ENCODE measurements around the gene MTTP.

MTTP gene

GRCh38 chr4:99564921-99565320 lies 9.7 kb upstream of the MTTP start:
- Histone ChIP-seq H3K27ac (ENCODE audit: insufficient read depth, low read depth, low read length, poor library complexity, severe bottlenecking) (no peak overlapping the region), H3K9me3 (ENCODE audit: control insufficient read depth, low read length) (no peaks in the 10 kb centered on the region), H3K4me3 (ENCODE audit: insufficient read depth, low read depth, low read length) (no peak overlapping the region), H3K4me1 (ENCODE audit: control insufficient read depth, insufficient read depth, low read length) (no peaks in the 10 kb centered on the region), H3K36me3 (ENCODE audit: control insufficient read depth, insufficient read depth, low read length) (no peaks in the 10 kb centered on the region), H3K27me3 (ENCODE audit: control insufficient read depth, insufficient read depth, low read length, poor library complexity, severe bottlenecking) (no peaks in the 10 kb centered on the region)

GRCh38 chr4:99571883-99572282 lies 2.7 kb upstream of the MTTP start:
- no peaks in the 10 kb centered on the region for H3K27me3 ChIP-seq (ENCODE audit: control insufficient read depth, insufficient read depth, low read length, poor library complexity, severe bottlenecking)
- no peaks in the 10 kb centered on the region for H3K36me3 ChIP-seq (ENCODE audit: control insufficient read depth, insufficient read depth, low read length)
- H3K4me1 ChIP-seq (ENCODE audit: control insufficient read depth, insufficient read depth, low read length): peaks cover 8% of the 10 kb centered on the region
- H3K4me3 ChIP-seq (ENCODE audit: insufficient read depth, low read depth, low read length): no peak overlapping the region
- no peak overlapping the region for H3K27ac ChIP-seq (ENCODE audit: insufficient read depth, low read depth, low read length, poor library complexity, severe bottlenecking)
- WGBS, 2 experiments: 91% methylated on average over 1 of the region's 1 CpG; no CpG with 5 or more reads in 1 of the 2 experiments
- no peaks in the 10 kb centered on the region for H3K9me3 ChIP-seq (ENCODE audit: control insufficient read depth, low read length)

- Histone ChIP-seq H3K27ac (ENCODE audit: insufficient read depth, low read depth, low read length, poor library complexity, severe bottlenecking) (no peak overlapping the region), H3K9me3 (ENCODE audit: control insufficient read depth, low read length) (no peaks in the 10 kb centered on the region), H3K36me3 (ENCODE audit: control insufficient read depth, insufficient read depth, low read length) (no peaks in the 10 kb centered on the region), H3K4me3 (ENCODE audit: insufficient read depth, low read depth, low read length) (no peak overlapping the region), H3K27me3 (ENCODE audit: control insufficient read depth, insufficient read depth, low read length, poor library complexity, severe bottlenecking) (no peaks in the 10 kb centered on the region), H3K4me1 (ENCODE audit: control insufficient read depth, insufficient read depth, low read length) (peaks cover 8% of the 10 kb centered on the region)
- whole genome bisulfite sequencing, 2 experiments: 94 to 97% methylated on average over 6 of the region's 6 CpGs
Measured at GRCh38 chr4:99572527-99573240, 1.9 kb upstream of the MTTP start.

- no CpG with 5 or more reads among the region's 1 CpG for WGBS, 2 experiments
- Histone ChIP-seq H3K36me3 (ENCODE audit: control insufficient read depth, insufficient read depth, low read length) (no peaks in the 10 kb centered on the region), H3K4me3 (ENCODE audit: insufficient read depth, low read depth, low read length) (no peak overlapping the region), H3K27ac (ENCODE audit: insufficient read depth, low read depth, low read length, poor library complexity, severe bottlenecking) (no peak overlapping the region), H3K9me3 (ENCODE audit: control insufficient read depth, low read length) (no peaks in the 10 kb centered on the region), H3K4me1 (ENCODE audit: control insufficient read depth, insufficient read depth, low read length) (peaks cover 8% of the 10 kb centered on the region), H3K27me3 (ENCODE audit: control insufficient read depth, insufficient read depth, low read length, poor library complexity, severe bottlenecking) (no peaks in the 10 kb centered on the region)
Measured at GRCh38 chr4:99573735-99574368, 772 bp upstream of the MTTP start.

GRCh38 chr4:99578714-99579113 lies 4.1 kb downstream of the MTTP start:
- WGBS, 2 experiments: 92 to 94% methylated on average over 2 of the region's 2 CpGs
- no peak overlapping the region for H3K27ac ChIP-seq (ENCODE audit: insufficient read depth, low read depth, low read length, poor library complexity, severe bottlenecking)
- H3K36me3 ChIP-seq (ENCODE audit: control insufficient read depth, insufficient read depth, low read length): no peaks in the 10 kb centered on the region
- H3K4me3 ChIP-seq (ENCODE audit: insufficient read depth, low read depth, low read length): no peak overlapping the region
- peaks cover 8% of the 10 kb centered on the region for H3K4me1 ChIP-seq (ENCODE audit: control insufficient read depth, insufficient read depth, low read length)
- no peaks in the 10 kb centered on the region for H3K9me3 ChIP-seq (ENCODE audit: control insufficient read depth, low read length)
- H3K27me3 ChIP-seq (ENCODE audit: control insufficient read depth, insufficient read depth, low read length, poor library complexity, severe bottlenecking): no peaks in the 10 kb centered on the region

GRCh38 chr4:99585516-99585915 lies 10.9 kb downstream of the MTTP start:
- H3K36me3 ChIP-seq (ENCODE audit: control insufficient read depth, insufficient read depth, low read length): no peaks in the 10 kb centered on the region
- H3K9me3 ChIP-seq (ENCODE audit: control insufficient read depth, low read length): no peaks in the 10 kb centered on the region
- no peak overlapping the region for H3K27ac ChIP-seq (ENCODE audit: insufficient read depth, low read depth, low read length, poor library complexity, severe bottlenecking)
- no CpG with 5 or more reads among the region's 1 CpG for WGBS, 2 experiments
- H3K27me3 ChIP-seq (ENCODE audit: control insufficient read depth, insufficient read depth, low read length, poor library complexity, severe bottlenecking): no peaks in the 10 kb centered on the region
- H3K4me1 ChIP-seq (ENCODE audit: control insufficient read depth, insufficient read depth, low read length): no peaks in the 10 kb centered on the region
- no peak overlapping the region for H3K4me3 ChIP-seq (ENCODE audit: insufficient read depth, low read depth, low read length)

- 77% methylated on average over 2 of the region's 2 CpGs for WGBS, 2 experiments
Measured at GRCh38 chr4:99586322-99586721, 11.7 kb downstream of the MTTP start.

GRCh38 chr4:99586797-99587196 lies 12.2 kb downstream of the MTTP start:
- no peak overlapping the region for H3K27ac ChIP-seq (ENCODE audit: insufficient read depth, low read depth, low read length, poor library complexity, severe bottlenecking)
- WGBS, 2 experiments: 71 to 80% methylated on average over 1 of the region's 1 CpG

More at GRCh38 chr4:99586322-99586721, 11.7 kb downstream of the MTTP start:
- Histone ChIP-seq H3K36me3 (ENCODE audit: control insufficient read depth, insufficient read depth, low read length) (no peaks in the 10 kb centered on the region), H3K27ac (ENCODE audit: insufficient read depth, low read depth, low read length, poor library complexity, severe bottlenecking) (no peak overlapping the region), H3K9me3 (ENCODE audit: control insufficient read depth, low read length) (no peaks in the 10 kb centered on the region), H3K27me3 (ENCODE audit: control insufficient read depth, insufficient read depth, low read length, poor library complexity, severe bottlenecking) (no peaks in the 10 kb centered on the region), H3K4me1 (ENCODE audit: control insufficient read depth, insufficient read depth, low read length) (no peaks in the 10 kb centered on the region), H3K4me3 (ENCODE audit: insufficient read depth, low read depth, low read length) (no peak overlapping the region)

GRCh38 chr4:99587309-99587708 lies 12.7 kb downstream of the MTTP start:
- no peak overlapping the region for H3K27ac ChIP-seq (ENCODE audit: insufficient read depth, low read depth, low read length, poor library complexity, severe bottlenecking)
- no peaks in the 10 kb centered on the region for H3K36me3 ChIP-seq (ENCODE audit: control insufficient read depth, insufficient read depth, low read length)

More at GRCh38 chr4:99586797-99587196, 12.2 kb downstream of the MTTP start:
- Histone ChIP-seq H3K9me3 (ENCODE audit: control insufficient read depth, low read length) (no peaks in the 10 kb centered on the region), H3K27me3 (ENCODE audit: control insufficient read depth, insufficient read depth, low read length, poor library complexity, severe bottlenecking) (no peaks in the 10 kb centered on the region), H3K4me1 (ENCODE audit: control insufficient read depth, insufficient read depth, low read length) (no peaks in the 10 kb centered on the region), H3K4me3 (ENCODE audit: insufficient read depth, low read depth, low read length) (no peak overlapping the region), H3K36me3 (ENCODE audit: control insufficient read depth, insufficient read depth, low read length) (no peaks in the 10 kb centered on the region)

GRCh38 chr4:99587803-99588202 lies 13.2 kb downstream of the MTTP start:
- no peak overlapping the region for H3K27ac ChIP-seq (ENCODE audit: insufficient read depth, low read depth, low read length, poor library complexity, severe bottlenecking)

More at GRCh38 chr4:99587309-99587708, 12.7 kb downstream of the MTTP start:
- H3K27me3 ChIP-seq (ENCODE audit: control insufficient read depth, insufficient read depth, low read length, poor library complexity, severe bottlenecking): no peaks in the 10 kb centered on the region
- H3K9me3 ChIP-seq (ENCODE audit: control insufficient read depth, low read length): no peaks in the 10 kb centered on the region
- H3K4me1 ChIP-seq (ENCODE audit: control insufficient read depth, insufficient read depth, low read length): no peaks in the 10 kb centered on the region
- no peak overlapping the region for H3K4me3 ChIP-seq (ENCODE audit: insufficient read depth, low read depth, low read length)

More at GRCh38 chr4:99587803-99588202, 13.2 kb downstream of the MTTP start:
- Histone ChIP-seq H3K36me3 (ENCODE audit: control insufficient read depth, insufficient read depth, low read length) (no peaks in the 10 kb centered on the region), H3K9me3 (ENCODE audit: control insufficient read depth, low read length) (no peaks in the 10 kb centered on the region), H3K4me1 (ENCODE audit: control insufficient read depth, insufficient read depth, low read length) (no peaks in the 10 kb centered on the region), H3K27me3 (ENCODE audit: control insufficient read depth, insufficient read depth, low read length, poor library complexity, severe bottlenecking) (no peaks in the 10 kb centered on the region), H3K4me3 (ENCODE audit: insufficient read depth, low read depth, low read length) (no peak overlapping the region)
- no CpG with 5 or more reads among the region's 1 CpG for WGBS, 2 experiments
